CD4-positive, alpha-beta memory T cell (primary cell): Measurements from ENCODE around the gene PLEKHF1. TPM values are rescaled to one million over a fixed set of nuclear protein-coding genes. Genes with fewer than 3 reads are reported as not detected.
A peak's percentile ranks its signal among the peaks of the same experiment; 100 is the strongest.

Source experiments
- CTCF ChIA-PET: fragments of 350-600 bp; sonication (Branson Sonifier 250); formaldehyde crosslinking; loops from one replicate; lab custom pipeline; 2021; ENCODE audit warnings: inconsistent platforms; ENCODE audit not compliant: partially characterized antibody; lab: Charles Lee
- POLR2A ChIA-PET: fragments of 350-600 bp; sonication (Branson Sonifier 250); formaldehyde crosslinking; loops from one replicate; lab custom pipeline; 2021; ENCODE audit not compliant: partially characterized antibody; lab: Charles Lee
- DNase-seq, 5 donors: peaks; one replicate each; pipeline versions ENCODE4 v3.0.0 to v3.0.0-alpha.2; 2020 to 2022; ENCODE audit warnings: mixed read lengths in 1 of 5
- H3K27ac ChIP-seq: one replicate; pipeline ENCODE4 v1.7.0; 2013; ENCODE audit warnings: low read depth, low read length
- H3K27me3 ChIP-seq: 2 replicates; pipeline ENCODE4 v1.7.0; 2013; ENCODE audit warnings: mild to moderate bottlenecking, low read length, moderate library complexity; ENCODE audit not compliant: insufficient read depth
- H3K36me3 ChIP-seq: 2 replicates; pipeline ENCODE4 v1.7.0; 2013; ENCODE audit warnings: mild to moderate bottlenecking, low read length, moderate library complexity; ENCODE audit not compliant: insufficient read depth
- H3K4me1 ChIP-seq: 2 replicates; pipeline ENCODE4 v1.7.0; 2013; ENCODE audit warnings: mild to moderate bottlenecking, low read length, moderate library complexity; ENCODE audit not compliant: insufficient read depth
- H3K4me3 ChIP-seq, 2 donors: one replicate each; pipeline ENCODE4 v1.7.0; 2013; ENCODE audit warnings: low read length in 2 of 2, mild to moderate bottlenecking in 1 of 2
- H3K9me3 ChIP-seq, 2 donors: one replicate each; pipeline ENCODE4 v1.7.0; 2013; ENCODE audit warnings: low read length in 2 of 2, control low read depth in 1 of 2; ENCODE audit not compliant: control insufficient read depth in 1 of 2
- H3K27ac Mint-ChIP-seq, 7 donors: one replicate each; pipeline ENCODE4 v1.8.0; 2020 to 2021; ENCODE audit warnings: mixed read lengths in 7 of 7, mild to moderate bottlenecking in 6 of 7, inconsistent platforms in 3 of 7, moderate library complexity in 3 of 7
- H3K27me3 Mint-ChIP-seq, 2 donors: one replicate each; pipeline ENCODE4 v1.8.0; 2020 to 2021; ENCODE audit warnings: mixed read lengths in 2 of 2
- H3K36me3 Mint-ChIP-seq, 2 donors: one replicate each; pipeline ENCODE4 v1.8.0; 2020 to 2021; ENCODE audit warnings: mixed read lengths in 2 of 2, inconsistent platforms in 1 of 2, mild to moderate bottlenecking in 1 of 2
- H3K4me1 Mint-ChIP-seq, 4 donors: one replicate each; pipeline ENCODE4 v1.8.0; 2020 to 2021; ENCODE audit warnings: mixed read lengths in 4 of 4, mild to moderate bottlenecking in 1 of 4
- H3K4me3 Mint-ChIP-seq, 8 donors: one replicate each; pipeline ENCODE4 v1.8.0; 2020 to 2021; ENCODE audit warnings: mixed read lengths in 8 of 8, mild to moderate bottlenecking in 7 of 8, moderate library complexity in 6 of 8, inconsistent platforms in 3 of 8
- H3K9me3 Mint-ChIP-seq, 8 donors: one replicate each; pipeline ENCODE4 v1.8.0; 2020 to 2021; ENCODE audit warnings: mixed read lengths in 8 of 8, mild to moderate bottlenecking in 5 of 8, inconsistent platforms in 3 of 8, moderate library complexity in 1 of 8
- intact Hi-C: fragments of 100-400 bp; cut with micrococcal nuclease; formaldehyde crosslinking; loops from one replicate; pipeline ENCODE4 v1.15.1; 2023
- polyA plus RNA-seq, 2 donors: library from polyadenylated mRNA; unstranded; fragments of 300-500 nt; fragmentation: Illumina TruSeq; gene quantifications; one replicate each; pipeline ENCODE4 v1.2.3, GENCODE V29; 2021
- total RNA-seq, 2 experiments: library from RNA; stranded (reverse); gene quantifications; one replicate each; pipeline ENCODE4 v1.2.3, GENCODE V29; 2021

The PLEKHF1 gene
- total and polyA plus RNA-seq, 4 experiments from 2014 or later = 15.3 to 36.0 (median 31.8) TPM

DNA sequence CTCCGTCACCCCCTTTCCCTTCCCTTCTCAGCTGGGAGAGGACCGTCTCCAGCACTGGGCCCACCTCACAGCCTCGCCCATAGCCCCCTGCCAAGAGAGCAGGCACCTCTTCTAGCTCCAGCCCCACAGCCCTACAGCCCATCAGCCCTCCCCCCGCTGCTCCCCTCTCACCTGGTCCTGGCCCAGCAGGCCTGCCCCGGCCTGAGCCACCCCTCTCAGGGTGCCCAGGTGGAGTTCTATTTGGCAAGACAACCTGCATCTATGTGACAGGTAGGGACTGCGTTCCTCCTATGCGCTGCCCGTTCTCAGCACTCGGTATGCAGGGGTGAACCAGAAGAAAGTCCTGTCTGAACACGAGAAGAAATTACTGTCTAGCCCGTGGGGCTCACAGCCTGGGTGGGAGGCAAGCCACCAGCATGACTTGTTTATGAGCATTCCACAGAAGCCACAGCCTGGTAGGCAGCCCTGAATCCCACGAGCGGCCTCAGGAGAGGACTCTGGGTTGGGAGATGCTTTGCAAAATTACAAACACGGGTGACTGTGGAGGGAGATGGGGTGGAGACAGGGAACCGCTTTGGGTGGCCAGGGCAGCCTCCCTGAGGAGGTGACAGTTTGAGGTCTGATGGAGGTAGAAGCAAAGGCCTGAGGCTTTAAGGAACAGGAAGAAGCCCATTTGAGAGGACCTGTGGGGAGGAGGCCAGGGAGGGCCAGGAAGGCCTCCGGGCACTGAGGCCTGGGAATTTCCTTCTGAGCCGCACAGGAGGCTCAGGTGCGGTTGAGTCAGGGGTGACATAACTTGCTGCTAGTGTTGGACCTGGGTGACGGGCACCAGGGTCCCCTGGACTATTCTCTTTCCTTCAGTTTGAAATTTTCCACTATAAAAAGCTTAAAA is 1.2 kb upstream of the PLEKHF1 start:
- intact Hi-C loops = loop anchor here (2.0 kb wide), 2 partner anchors 51 to 181 kb away; partner anchors contain the start of gene C19orf12
- DNase-seq = no peak
- CTCF ChIA-PET = interaction anchor here (1.0 to 10.1 kb wide), 9 partner anchors 8 to 168 kb away, joined by 3 to 158 read pairs (median 75); partner anchors contain the start of genes C19orf12 and POP4
- Mint-ChIP-seq H3K36me3 (peaks cover 4 to 12% of the 10 kb centered on the region in 2 donors), H3K4me1 (peaks cover 17 to 50% (median 27%) of the 10 kb centered on the region in 4 donors), H3K27me3 (no peaks in the 10 kb centered on the region), H3K27ac (peak overlapping the region; percentile 74 to 93 (median 84)), H3K9me3 (peaks cover 0 to 1% (median 0%) of the 10 kb centered on the region in 8 donors), H3K4me3 (peak overlapping the region; percentile 72 to 89 (median 82))
- no peaks in the 10 kb centered on the region for H3K9me3 ChIP-seq
- peak overlapping the region; percentile 92 for H3K27ac ChIP-seq
- H3K4me3 ChIP-seq = no peak overlapping the region
- POLR2A ChIA-PET = interaction anchor here (0.6 to 8.7 kb wide), 8 partner anchors 8 to 56 kb away, joined by 3 to 163 read pairs (median 63); partner anchors contain the start of genes C19orf12 and POP4
- no peaks in the 10 kb centered on the region for H3K36me3 ChIP-seq
- H3K4me1 ChIP-seq = peaks cover 29% of the 10 kb centered on the region
- no peaks in the 10 kb centered on the region for H3K27me3 ChIP-seq

GRCh38 chr19:29664753-29665214 is 477 bp upstream of the PLEKHF1 start:
- peaks cover 36% of the 10 kb centered on the region for H3K4me1 ChIP-seq
- peaks cover 7 to 15% of the 10 kb centered on the region in 2 donors for H3K36me3 Mint-ChIP-seq
- no peaks in the 10 kb centered on the region for H3K27me3 Mint-ChIP-seq
- no peaks in the 10 kb centered on the region for H3K36me3 ChIP-seq
- CTCF ChIA-PET = interaction anchor here (0.8 to 10.1 kb wide), 10 partner anchors 13 to 281 kb away, joined by 3 to 158 read pairs (median 58); partner anchors contain the start of genes C19orf12 and POP4
- peak overlapping the region; percentile 72 to 89 (median 82) for H3K4me3 Mint-ChIP-seq
- intact Hi-C loops = loop anchor here (1.0 to 2.0 kb wide), 5 partner anchors 9 to 180 kb away; partner anchors contain the start of genes C19orf12 and CCNE1
- no peaks in the 10 kb centered on the region for H3K9me3 ChIP-seq
- H3K4me3 ChIP-seq = peak overlapping the region in 1 of 2 donors; percentile 77
- H3K9me3 Mint-ChIP-seq = peaks cover 0 to 1% (median 0%) of the 10 kb centered on the region in 8 donors
- H3K27me3 ChIP-seq = no peaks in the 10 kb centered on the region
- H3K27ac Mint-ChIP-seq = peak overlapping the region; percentile 60 to 93 (median 77)
- DNase-seq = no peak
- POLR2A ChIA-PET = interaction anchor here (0.6 to 8.7 kb wide), 11 partner anchors 8 to 277 kb away, joined by 3 to 163 read pairs (median 26); partner anchors contain the start of genes C19orf12, POP4 and URI1
- peaks cover 20 to 57% (median 33%) of the 10 kb centered on the region in 4 donors for H3K4me1 Mint-ChIP-seq
- H3K27ac ChIP-seq = peak overlapping the region; percentile 92

DNA sequence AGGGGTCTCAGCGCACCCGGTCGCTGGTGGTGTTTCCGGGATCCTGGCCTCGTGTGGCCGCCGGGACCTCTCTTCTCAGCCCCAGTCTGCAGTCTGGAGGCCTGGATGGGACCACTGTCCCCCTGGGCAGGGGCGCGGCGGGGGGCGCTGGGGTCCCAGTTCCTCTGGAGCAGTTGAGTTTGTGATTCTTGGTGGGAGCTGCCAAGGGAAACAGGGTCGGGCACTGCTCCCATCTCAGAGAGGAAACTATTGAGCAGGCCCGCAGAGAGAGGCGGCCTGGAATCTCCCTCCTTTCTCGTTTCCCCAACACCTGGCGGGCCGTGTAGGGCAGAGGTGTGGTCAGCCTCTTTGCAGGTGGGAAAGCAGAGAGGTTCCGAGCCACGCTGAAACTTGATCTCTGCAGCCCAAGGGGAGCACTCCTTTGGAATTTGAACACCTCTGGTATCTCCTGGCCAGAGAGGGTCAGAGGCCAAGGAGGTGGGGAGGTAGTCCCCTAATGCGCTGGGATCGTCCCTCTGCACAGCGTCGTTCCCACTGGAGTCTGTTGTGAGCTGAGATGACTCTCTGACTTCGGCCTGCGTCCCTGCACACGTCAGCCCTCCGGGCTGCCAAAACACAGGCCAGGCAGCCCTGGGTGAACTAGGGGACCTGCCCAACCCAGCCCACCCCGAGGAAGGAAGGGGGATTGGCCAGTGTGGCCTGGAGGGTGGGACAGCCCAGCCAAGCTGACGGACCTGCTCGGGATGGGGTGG is 741 bp downstream of the PLEKHF1 start:
- peaks cover 13 to 22% of the 10 kb centered on the region in 2 donors for H3K36me3 Mint-ChIP-seq
- H3K27me3 Mint-ChIP-seq = no peaks in the 10 kb centered on the region
- DNase-seq = peak in 4 of 5 donors; percentile 21 to 66 (median 38)
- ChIA-PET POLR2A (interaction anchor here (0.8 to 8.7 kb wide), 11 partner anchors 7 to 276 kb away, joined by 3 to 163 read pairs (median 26); partner anchors contain the start of genes C19orf12, POP4 and URI1), CTCF (interaction anchor here (0.8 to 10.1 kb wide), 10 partner anchors 12 to 280 kb away, joined by 3 to 158 read pairs (median 58); partner anchors contain the start of genes C19orf12 and POP4)
- peak overlapping the region; percentile 92 for H3K27ac ChIP-seq
- H3K9me3 Mint-ChIP-seq = peaks cover 0 to 1% (median 0%) of the 10 kb centered on the region in 8 donors
- intact Hi-C loops = loop anchor here (1.0 to 2.0 kb wide), 6 partner anchors 7 to 179 kb away; partner anchors contain the start of genes C19orf12 and CCNE1
- H3K4me3 ChIP-seq = peak overlapping the region; percentile 77 to 83
- peaks cover 48% of the 10 kb centered on the region for H3K4me1 ChIP-seq
- no peaks in the 10 kb centered on the region for H3K36me3 ChIP-seq
- H3K27ac Mint-ChIP-seq = peak overlapping the region; percentile 92 to 100 (median 96)
- H3K9me3 ChIP-seq = no peaks in the 10 kb centered on the region
- peaks cover 25 to 66% (median 43%) of the 10 kb centered on the region in 4 donors for H3K4me1 Mint-ChIP-seq
- peak overlapping the region; percentile 89 to 98 (median 93) for H3K4me3 Mint-ChIP-seq
- H3K27me3 ChIP-seq = no peaks in the 10 kb centered on the region

DNA sequence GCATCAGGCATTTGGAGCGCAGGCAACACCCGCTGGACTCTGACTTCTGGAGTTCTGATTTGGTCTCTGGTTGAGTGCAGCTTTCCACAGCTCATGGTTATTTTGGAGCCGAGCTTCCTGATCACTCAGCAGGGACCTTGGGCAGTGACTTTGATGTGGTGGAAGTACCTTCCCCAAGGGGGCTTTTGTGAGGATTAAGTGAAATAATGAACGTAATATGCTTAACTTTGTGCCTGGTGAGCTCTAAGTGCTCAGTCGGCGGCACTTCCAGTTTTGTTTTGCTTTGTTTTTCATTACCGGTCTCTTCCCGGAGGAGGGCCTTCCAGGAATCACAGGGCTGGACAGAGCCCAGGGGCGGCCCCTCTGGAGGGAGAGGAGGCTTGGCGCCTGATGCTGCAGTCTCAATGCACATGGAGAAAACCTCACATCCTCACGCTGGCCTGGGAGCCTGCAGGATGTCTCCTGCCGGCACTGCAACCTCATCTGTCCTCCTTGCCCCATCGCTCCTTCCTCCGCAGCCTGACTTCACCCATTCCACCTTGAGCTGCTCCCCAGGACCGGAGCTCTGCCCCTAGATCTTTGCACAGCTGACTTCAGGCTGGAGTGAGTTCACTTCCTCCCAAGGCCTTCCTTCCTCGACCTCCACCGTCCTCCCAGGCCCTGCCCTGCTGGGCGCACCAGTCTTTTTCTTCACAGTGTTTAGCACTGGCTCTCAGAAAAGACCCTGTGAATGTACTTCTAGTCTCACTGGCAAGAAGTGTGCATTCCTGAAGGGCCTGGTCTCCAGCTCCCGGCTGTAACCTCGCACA is 1.5 kb downstream of the PLEKHF1 start:
- peak in 4 of 5 donors; percentile 17 to 42 (median 32) for DNase-seq
- H3K36me3 Mint-ChIP-seq = peaks cover 18 to 29% of the 10 kb centered on the region in 2 donors
- H3K4me3 ChIP-seq = peak overlapping the region; percentile 77 to 83
- CTCF ChIA-PET = interaction anchor here (1.1 to 10.1 kb wide), 12 partner anchors 11 to 62 kb away, joined by 3 to 158 read pairs (median 23); partner anchors contain the start of genes C19orf12 and POP4
- intact Hi-C loops = loop anchor here (2.0 kb wide), 1 partner anchor 14 kb away; no protein-coding TSS in a partner anchor
- peaks cover 56% of the 10 kb centered on the region for H3K4me1 ChIP-seq
- peaks cover 0 to 1% (median 0%) of the 10 kb centered on the region in 8 donors for H3K9me3 Mint-ChIP-seq
- H3K27me3 ChIP-seq = no peaks in the 10 kb centered on the region
- POLR2A ChIA-PET = interaction anchor here (1.4 to 8.7 kb wide), 9 partner anchors 12 to 178 kb away, joined by 4 to 163 read pairs (median 33); partner anchors contain the start of genes C19orf12 and POP4
- H3K36me3 ChIP-seq = no peaks in the 10 kb centered on the region
- no peaks in the 10 kb centered on the region for H3K9me3 ChIP-seq
- peaks cover 31 to 70% (median 50%) of the 10 kb centered on the region in 4 donors for H3K4me1 Mint-ChIP-seq
- peak overlapping the region; percentile 92 to 100 (median 96) for H3K27ac Mint-ChIP-seq
- no peaks in the 10 kb centered on the region for H3K27me3 Mint-ChIP-seq
- peak overlapping the region; percentile 92 for H3K27ac ChIP-seq
- H3K4me3 Mint-ChIP-seq = peak overlapping the region; percentile 89 to 98 (median 93)

GRCh38 chr19:29667387-29667783 is 2.1 kb downstream of the PLEKHF1 start:
- peaks cover 18 to 32% of the 10 kb centered on the region in 2 donors for H3K36me3 Mint-ChIP-seq
- peak overlapping the region; percentile 92 to 100 (median 96) for H3K27ac Mint-ChIP-seq
- Histone ChIP-seq H3K4me1 (peaks cover 62% of the 10 kb centered on the region), H3K36me3 (no peaks in the 10 kb centered on the region), H3K27me3 (no peaks in the 10 kb centered on the region), H3K27ac (peak overlapping the region; percentile 92), H3K4me3 (peak overlapping the region; percentile 77 to 83), H3K9me3 (no peaks in the 10 kb centered on the region)
- DNase-seq = no peak
- peak overlapping the region; percentile 89 to 98 (median 93) for H3K4me3 Mint-ChIP-seq
- intact Hi-C loops = loop anchor here (2.0 kb wide), 1 partner anchor 13 kb away; no protein-coding TSS in a partner anchor
- ChIA-PET POLR2A (interaction anchor here (1.2 to 8.7 kb wide), 11 partner anchors 8 to 177 kb away, joined by 4 to 163 read pairs (median 26); partner anchors contain the start of genes C19orf12 and POP4), CTCF (interaction anchor here (0.5 to 10.1 kb wide), 14 partner anchors 10 to 178 kb away, joined by 3 to 158 read pairs (median 6); partner anchors contain the start of genes C19orf12 and POP4)
- peaks cover 37 to 72% (median 56%) of the 10 kb centered on the region in 4 donors for H3K4me1 Mint-ChIP-seq
- no peaks in the 10 kb centered on the region for H3K27me3 Mint-ChIP-seq
- H3K9me3 Mint-ChIP-seq = peaks cover 0 to 1% (median 0%) of the 10 kb centered on the region in 8 donors
